ENCODE measurements around the gene FAIM. TPM values are rescaled to one million over a fixed set of nuclear protein-coding genes. Genes with fewer than 3 reads are reported as not detected.
"Not testable (repeated sequence)": the region's sequence is repeated elsewhere in the genome, so short reads cannot be mapped to it uniquely, and the experiment has no call there.

The FAIM gene, protein sequence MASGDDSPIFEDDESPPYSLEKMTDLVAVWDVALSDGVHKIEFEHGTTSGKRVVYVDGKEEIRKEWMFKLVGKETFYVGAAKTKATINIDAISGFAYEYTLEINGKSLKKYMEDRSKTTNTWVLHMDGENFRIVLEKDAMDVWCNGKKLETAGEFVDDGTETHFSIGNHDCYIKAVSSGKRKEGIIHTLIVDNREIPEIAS
- 13.7 TPM for total RNA-seq

DNA sequence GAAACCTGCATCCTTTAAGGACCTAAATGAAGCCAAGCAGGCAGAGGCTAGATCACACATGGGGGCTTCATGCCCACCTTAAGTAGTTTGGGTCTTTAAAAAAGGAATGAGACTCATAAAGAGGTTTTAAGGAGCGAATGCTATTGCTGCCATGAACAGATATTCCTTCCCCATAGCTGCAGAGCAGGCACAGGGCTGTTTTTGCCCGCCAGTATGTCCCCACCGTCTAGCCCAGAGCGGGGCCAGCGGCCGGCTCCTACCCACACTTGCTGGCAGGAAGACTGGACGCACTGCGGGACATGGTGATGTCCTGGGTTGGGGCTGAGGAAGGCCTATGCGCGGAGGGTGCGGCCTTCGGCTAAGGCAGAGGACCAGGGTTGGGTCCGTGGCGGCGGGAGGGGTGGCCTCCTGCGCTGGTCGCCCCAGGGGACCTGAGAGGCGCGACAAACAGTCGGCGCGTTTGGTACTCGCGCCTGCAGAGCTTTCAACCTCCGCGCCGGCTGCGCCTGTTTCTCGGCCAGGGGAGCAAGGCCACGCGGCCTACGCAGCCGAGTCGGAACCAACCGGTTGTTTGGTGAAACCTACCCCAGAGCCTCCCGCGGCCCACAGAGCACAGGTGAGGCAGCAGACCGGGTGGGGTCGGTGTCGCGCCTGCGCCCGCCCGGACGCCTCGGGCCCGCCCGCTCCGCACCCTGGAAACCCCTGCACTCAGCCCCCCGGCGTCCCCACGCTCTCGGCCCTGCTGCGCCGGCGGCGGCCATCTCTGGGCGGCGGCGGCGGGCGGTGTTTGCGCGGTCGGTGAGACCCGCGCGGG lies at the start of gene FAIM:
Gene FAIM, plus strand, starts transcription at position 450 of the 814 bp plus-strand sequence. CDS start 10,956 bp downstream, outside the sequence.
- DNase-seq (ENCODE audit: low spot score), result peak; percentile 75

DNA sequence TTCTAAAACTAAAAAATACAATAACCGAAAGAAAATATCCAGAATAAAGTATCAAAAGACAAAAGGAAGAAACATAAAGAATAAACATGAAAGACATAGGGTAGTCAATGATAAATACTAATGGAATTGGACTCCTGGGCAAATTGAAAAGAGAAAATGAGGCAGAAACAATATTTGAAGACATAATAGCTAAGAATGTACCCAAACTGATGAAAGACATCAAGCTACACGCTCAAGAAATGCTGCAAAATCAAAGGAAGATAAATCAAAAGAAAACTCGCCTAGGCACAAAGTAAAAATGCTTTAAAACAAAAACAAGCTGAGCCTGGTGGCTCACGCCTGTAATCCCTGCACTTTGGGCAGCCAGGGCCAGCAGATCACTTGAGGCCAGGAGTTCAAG lies 49.4 kb upstream of the FAIM start:
- no peak for DNase-seq (ENCODE audit: low spot score)

DNA sequence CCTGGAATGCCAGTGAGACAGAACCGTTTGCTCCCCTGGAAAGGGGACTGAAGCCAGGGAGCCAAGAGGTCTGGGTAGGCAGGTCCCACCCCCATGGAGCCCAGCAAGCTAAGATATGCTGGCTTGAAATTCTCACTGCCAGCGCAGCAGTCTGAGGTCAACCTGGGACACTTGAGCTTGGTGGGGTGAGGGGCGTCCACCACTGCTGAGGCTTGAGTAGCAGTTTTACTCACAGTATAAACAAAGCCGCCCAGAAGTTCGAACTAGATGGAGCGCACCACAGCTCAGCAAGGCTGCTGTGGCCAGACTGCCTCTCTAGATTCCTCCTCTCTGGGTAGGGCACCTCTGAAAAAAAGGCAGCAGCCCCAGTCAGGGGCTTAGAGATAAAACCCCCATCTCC lies 48.1 kb upstream of the FAIM start:
- no peak for DNase-seq (ENCODE audit: low spot score)

DNA sequence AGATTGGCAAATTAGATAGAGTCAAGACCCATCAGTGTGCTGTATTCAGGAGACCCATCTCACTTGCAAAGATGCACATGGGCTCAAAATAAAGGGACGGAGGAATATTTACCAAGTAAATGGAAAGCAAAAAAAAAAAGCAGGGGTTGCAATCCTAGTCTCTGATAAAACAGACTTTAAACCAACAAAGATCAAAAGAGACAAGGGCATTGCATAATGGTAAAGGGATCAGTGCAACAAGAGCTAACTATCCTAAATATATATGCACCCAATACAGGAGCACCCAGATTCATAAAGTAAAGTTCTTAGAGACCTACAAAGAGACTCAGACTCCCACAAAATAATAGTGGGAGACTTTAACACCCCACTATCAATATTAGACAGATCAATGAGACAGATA lies 45.7 kb upstream of the FAIM start:
- DNase-seq (ENCODE audit: low spot score), result not testable (repeated sequence)

DNA sequence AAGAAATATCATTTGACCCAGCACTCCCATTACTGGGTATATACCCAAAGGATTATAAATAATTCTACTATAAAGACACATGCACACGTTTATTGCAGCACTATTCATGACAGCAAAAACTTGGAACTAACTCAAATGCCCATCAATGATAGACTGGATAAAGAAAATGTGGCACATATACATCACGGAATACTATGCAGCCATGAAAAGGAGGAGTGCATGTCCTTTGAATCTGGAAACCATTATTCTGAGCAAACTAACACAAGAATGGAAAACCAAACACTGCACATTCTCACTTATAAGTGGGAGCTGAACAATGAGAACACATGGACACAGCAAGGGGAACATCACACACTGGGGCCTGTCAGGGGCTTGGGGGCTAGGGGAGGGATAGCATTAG lies 42.3 kb upstream of the FAIM start:
- not testable (repeated sequence) for DNase-seq (ENCODE audit: low spot score)

DNA sequence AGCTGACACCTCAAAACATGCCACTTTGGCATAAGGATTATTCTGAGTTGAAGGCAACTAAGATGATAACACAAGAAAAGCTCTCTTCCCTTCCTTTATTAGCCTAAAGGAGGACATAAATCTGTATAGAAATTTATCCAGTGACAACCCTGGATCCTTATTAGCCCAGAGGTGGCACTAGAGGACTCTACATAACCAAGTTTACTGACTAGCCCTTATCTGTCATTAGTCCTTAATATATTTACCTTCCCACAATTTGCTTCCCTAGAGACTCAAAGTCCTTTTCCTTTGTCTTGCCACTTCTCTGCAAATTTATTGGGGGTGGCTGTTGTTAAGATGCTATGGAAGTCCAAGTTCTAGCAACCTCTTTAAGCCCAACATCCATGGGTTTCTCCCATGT lies 41.2 kb upstream of the FAIM start:
- no peak for DNase-seq (ENCODE audit: low spot score)

DNA sequence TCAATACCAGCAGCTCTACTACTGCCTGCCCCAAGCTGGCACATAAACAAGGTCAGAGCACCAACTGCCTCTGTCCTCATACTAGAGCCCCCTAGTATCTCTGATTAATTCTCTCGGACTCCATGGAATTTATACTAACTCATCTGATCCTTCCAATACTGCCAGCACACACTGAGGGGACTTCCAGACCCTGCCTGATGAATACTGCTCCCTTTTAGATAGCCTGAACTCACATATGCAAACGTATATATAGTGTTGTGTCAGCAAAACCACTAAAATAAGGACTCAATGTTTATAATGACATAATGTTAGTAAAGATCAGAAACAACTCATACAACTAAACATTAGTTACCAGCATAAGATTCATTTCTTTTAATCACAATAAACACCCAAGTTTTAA lies 39.5 kb upstream of the FAIM start:
- DNase-seq (ENCODE audit: low spot score), result no peak

DNA sequence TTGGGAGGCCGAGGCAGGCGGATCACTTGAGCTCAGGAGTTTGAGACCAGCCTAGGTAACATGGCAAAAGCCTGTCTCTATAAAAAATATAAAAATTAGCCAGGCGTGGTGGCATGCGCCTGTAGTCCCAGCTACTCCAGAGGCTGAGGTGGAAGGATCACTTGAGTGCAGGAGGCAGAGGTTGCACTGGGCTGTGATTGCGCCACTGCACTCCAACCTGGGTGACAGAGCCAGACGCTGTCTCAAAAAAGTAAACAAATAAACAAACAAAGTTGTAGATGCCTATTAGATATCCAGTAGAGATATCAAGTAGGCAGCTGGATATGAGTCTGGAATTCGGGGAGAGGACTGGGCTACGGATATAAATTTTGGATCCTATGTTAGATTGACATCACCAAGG lies 38.9 kb upstream of the FAIM start:
- DNase-seq (ENCODE audit: low spot score), result not testable (repeated sequence)

DNA sequence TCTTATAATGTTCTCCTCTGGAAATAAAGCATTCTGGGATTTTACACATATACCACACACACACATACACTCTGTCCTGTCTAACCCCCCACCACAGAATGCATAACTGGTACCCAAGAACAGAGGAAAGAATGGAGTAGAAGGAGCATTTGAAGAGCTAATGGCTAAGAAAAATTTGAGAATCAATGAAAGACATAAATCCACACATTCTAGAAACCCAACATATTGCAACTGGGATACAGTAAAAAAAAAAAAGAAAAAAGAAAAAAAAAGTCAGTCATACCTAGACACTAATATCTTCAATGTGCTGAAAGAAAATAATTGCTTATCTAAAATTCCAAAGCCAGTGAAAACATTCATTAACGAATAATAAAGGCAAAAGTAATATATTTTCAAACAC lies 35.4 kb upstream of the FAIM start:
- DNase-seq (ENCODE audit: low spot score), result no peak

DNA sequence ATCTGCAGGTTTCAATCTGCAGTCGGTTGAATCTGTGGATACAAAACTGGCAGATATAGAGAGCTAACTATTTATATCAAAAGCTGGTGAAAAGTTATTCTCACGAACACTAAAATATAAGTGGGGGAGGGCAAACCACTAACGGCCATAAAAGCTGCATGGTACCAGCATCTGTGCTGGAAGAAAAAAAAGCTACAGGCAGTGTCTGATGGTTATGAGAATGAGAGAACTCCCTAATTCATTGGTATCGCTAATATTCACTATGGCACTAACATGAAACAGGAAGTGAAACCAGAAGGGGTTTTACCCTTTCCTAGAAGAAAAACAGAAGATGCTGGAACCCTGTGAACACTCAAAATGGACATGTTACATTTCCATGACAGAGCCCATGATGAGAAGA lies 30.4 kb upstream of the FAIM start:
- DNase-seq (ENCODE audit: low spot score), result no peak

DNA sequence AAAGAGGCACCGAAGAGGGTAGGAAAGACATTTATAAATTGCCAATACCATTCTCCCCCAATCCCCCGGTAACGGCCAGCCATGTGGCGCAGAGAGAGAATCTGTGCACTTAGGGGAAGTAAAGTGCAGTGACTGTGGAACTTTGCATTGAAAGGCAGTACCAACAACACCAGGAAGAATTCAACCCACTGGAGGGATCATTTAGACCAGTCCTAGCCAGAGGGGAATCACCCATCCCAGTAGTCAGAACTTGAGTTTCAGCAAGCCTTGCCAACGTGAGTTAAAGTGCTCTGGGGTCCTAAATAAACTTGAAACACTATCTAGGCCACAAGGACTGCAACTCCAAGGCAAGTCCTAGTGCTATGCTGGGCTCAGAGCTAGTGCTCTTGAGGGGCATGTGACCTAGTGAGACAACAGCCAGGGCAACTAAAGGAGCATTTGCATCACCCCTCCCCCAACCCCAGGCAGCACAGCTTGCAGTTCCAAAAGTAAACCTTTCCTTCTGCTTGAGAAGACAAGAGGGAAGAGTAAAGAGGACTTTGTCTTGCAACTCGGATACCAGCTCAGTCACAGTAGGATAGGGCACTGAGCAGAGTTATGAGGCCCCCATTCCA lies 29.5 kb upstream of the FAIM start:
- DNase-seq (ENCODE audit: low spot score), result no peak

DNA sequence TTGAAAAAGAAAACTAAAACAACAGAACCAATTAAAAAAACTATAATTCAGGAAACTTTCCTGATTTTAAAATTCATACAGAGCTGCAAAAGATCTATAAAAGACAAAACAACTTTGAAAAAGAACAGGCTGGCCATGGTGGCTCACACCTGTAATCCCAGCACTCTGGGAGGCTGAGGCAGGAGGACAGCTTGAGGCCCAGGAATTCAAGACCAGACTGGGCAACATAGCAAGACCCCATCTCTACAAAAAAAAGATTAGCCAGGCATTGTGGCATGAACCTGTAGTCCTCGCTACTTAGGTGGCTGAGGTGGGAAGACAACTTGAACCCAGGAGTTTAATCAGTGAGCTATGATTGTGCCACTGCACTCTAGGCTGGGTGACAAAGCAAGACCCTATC lies 21.2 kb upstream of the FAIM start:
- DNase-seq (ENCODE audit: low spot score), result no peak

DNA sequence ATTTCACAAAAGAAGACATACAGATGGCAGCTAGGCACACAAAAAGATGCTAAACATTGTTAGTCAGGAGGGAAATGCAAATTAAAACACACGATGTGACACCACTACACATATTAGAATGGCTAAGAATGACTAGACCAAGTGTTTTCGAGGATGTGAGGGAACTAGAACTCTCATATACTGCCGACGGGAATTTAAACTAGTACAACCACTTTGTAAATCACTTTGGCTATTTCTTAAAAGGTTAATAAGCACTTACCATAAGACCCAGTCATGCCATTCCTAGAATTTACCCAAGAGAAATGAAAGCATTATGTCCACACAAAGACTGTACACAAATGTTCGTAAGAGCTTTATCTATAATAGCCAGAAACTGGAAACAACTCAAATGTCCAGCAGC lies 20.1 kb upstream of the FAIM start:
- no peak for DNase-seq (ENCODE audit: low spot score)

DNA sequence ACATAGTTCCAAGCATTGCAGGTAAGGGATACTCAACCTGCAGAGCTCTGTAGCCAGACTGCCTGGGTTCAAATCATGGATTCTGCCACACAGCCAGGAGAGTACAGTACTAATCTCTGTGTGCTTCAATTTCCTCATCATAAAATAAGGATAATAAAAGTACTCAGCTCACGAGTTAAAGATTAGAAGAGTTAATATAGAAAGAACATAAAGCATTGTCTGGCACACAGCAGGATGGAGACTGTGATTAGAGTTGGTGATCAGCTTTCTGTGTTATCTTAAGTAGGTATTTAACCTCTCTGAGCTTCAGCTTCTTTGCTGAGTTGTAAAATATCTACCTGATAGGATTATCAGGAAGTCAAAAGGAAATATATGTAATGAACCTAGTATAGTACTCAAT lies 17.2 kb upstream of the FAIM start:
- DNase-seq (ENCODE audit: low spot score), result no peak

DNA sequence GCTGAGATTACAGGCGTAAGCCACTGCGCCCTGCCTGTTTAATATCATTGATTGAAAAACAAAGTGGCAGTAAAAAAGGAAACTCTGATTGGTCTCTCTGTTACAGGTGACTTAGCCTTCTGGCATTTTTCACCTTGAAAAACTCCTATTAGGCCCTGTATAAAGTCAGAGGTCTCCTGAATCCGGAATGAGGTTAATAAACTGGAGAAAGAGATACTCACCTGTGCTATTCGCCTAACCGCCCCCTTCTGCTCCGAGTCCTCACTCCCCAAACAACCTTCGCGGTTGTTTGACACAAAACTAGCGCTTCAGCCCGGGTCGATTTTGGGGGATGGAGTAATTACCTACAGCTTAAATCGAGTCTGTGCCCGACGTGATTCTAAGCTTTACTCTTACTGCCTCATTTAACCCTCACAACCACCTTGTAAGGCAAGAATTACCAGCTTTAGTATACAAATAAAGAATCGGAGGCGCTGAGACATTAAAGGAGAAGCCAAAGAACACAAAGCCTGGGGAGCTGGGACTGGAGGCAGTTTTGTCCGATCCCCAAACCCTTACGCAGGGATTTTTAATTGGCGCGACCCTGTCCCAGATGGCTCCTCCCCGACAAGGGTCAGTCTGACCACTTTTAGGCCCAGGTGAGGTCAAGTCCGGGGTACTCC lies 15.0 kb upstream of the FAIM start:
- no peak for DNase-seq (ENCODE audit: low spot score)

DNA sequence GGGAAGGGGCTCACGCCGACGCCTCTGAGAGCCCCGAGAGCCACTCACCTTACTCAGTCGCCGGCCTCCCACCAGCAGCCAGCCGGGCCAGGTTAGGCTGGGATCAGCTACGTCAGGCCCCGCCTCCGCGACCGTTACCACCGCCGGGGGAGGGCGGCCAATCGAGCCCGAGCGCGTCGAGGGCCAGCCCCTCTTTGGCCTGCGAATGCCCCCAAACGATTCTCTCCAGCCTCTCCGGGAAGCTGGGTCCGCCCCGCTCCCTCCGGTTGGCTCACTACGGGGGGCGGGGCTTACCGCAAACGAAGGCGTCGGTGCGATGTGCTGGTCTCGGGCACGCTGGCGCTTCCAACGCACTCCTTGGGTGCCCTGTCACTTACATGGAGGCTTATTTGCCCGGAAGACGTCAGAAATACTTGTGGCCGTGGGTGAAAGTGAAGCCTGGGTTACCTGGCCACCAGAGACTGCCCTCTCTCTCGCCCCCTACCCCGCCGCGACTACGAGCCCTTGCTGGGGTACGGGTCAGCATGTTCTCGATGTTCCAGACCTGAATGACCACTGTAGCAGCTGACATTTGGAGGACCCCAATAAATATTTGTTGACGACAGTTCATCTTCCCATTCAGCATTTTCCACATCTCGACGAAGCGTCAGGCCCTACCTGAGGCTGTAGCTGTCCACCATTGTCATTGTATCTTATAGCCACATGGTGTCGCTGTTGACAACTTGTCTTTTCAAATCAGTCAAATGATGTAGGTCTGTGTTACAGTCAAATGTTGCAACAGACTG lies 14.2 kb upstream of the FAIM start, which contains the start of gene CEP70:
Gene CEP70, minus strand, starts transcription at position 111 of the 785 bp plus-strand sequence. CDS start 21,333 bp downstream, outside the sequence.
- peak; percentile 95 for DNase-seq (ENCODE audit: low spot score)

DNA sequence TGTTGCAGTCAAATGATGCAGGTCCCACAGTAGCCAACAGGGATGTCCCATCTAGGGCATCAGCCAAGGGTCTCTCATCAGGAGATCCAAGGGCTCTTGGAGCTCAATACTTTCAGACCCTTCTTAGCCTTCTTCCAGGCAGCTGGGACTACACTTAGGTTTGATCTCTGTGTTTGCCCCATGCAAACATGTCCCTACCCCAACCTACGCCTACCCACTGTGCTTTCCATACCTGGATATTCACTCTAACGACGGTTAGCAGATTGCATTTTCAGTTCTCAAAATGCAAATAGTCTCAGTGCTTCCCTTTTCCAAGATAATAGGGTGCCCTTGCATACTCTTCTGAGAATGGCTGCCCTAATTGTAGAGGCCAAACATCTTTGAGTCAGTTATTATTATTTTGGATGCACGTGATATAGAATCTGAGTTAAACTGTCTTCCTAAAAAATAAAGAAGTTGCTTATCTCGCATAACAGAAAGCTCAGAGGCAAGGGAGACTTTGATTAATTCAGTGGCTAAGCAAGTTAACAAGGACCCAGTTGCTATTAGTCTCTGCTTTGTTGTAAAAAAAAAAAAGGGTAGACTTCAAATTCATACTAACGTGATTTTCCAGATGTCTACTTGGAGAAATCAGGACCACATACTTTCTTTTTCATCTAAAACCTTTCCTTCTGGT lies 13.5 kb upstream of the FAIM start:
- no peak for DNase-seq (ENCODE audit: low spot score)

DNA sequence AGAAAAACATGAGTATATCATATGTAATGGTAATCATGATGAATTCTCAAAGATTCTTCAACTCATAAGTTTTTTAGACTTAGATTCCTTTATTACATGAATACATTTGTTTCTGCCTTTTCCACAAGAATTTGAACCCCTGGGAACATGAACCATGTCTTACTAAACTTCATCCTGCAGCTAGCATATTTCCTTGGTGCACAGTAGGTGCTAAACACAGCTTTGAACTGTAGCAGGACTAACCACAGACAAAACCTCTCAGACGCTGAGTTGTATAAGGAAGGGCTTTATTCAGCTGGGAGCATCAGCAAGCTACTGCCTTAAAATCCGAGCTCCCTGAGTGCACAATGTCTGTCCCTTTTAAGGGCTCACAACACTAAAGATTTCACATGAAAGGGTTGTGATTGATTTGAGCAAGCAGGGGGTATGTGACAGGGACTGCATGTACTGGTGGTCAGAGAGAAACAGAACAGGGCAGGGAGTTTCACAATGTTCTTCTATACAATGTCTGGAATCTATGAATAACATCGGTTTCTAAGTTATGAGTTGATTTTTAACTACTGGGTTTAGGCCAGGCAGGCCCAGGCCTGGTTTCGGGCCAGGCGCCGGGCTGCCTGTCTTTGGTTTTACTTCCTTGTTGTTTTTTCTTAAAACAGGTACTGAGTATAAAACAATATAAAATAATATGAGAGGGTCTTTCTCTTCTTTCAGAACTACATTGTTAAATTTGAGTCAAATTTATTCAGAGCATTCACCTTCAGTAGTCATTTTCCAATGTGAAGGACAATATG lies 11.2 kb upstream of the FAIM start:
- peak; percentile 54 for DNase-seq (ENCODE audit: low spot score)

DNA sequence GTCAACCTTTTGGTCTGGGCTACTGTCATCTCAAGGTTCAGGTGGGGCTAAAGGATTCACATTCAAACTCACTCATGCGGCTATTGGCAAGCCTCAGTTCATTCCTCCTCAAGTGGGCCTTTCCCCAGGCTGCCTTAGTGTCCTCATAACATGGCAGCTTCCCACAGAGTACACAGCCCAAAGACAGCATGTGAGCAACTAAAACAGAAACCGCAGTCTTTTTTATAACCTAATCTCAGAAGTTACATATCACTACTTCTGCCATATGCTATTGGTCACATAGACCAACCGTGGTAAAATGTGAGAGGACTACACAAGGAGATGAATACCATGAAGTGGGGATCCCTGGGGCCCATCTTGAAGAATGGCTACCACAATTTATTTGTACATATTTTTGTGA lies 10.0 kb upstream of the FAIM start:
- no peak for DNase-seq (ENCODE audit: low spot score)

DNA sequence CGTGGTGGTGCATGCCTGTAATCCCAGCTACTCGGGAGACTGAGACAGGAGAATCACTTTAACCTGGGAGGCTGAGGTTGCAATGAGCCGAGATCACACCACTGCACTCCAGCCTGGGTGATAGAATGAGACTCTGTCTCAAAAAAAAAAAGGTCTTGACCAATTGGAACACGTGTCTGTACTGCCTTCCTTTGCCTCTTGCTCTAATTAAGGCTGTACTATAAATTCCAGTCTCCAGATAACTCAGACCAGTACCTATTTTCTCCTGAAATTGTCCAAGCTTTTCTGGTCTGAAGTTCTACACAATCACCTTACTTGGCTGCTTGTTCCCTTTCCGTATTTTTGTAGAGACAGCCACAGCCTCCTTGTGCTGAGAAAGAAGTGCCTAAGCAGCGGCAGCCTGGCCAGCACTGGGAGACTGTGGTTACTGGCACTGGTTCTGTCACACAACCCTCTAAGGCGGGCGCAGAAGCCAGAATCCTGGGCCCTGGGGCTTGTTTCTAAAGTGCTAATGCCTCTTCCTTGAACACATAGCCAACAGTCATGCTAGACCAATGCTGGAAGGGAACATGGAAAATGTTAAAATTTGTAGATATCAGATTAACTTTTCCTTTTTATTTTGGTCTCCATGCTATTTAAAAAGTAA lies 8.3 kb upstream of the FAIM start:
- DNase-seq (ENCODE audit: low spot score), result no peak
